GM18873 (cell line): ENCODE measurements around the gene GNLY.

Source experiments
- ATAC-seq: cut with Tn5 transposase; IDR thresholded peaks from one replicate; pipeline ENCODE4 v1.9.1; 2021; ENCODE audit warnings: mild to moderate bottlenecking, moderate library complexity, moderate number of reproducible peaks; ENCODE audit not compliant: unreplicated experiment, low FRiP score

GNLY gene

DNA sequence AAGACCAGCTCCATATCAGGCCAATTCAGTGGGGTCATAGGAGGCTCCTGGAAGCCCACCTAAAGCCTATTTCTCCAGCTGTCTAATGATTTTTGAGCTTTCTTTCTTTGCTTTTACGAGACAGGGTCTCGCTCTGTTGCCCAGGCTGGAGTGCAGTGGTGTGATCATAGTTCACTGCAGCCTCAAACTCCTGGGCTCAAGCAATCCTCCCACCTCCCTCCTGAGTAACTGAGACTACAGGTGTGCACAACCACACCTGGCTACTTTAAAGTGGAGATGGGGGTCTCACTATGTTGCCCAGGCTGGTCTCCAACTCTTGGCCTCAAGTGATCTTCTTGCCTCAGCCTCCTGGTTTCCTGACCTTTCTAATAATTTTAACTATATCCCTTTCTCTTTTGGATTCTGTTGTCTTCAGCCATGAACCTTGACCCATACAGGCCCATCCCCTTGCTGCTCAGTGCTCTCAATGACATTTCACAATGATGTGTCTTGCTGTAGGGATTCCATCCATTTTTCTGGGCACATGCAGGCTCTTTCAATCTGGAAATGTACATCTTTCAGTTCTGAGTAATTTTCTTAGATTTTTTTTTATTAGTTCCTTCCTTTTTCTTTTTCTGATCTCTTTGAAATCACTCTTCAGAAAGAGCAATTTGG, 29.7 kb downstream of the GNLY start:
- no peak for ATAC-seq

GRCh38 chr2:85724731-85725181, 30.6 kb downstream of the GNLY start:
- ATAC-seq: no peak

DNA sequence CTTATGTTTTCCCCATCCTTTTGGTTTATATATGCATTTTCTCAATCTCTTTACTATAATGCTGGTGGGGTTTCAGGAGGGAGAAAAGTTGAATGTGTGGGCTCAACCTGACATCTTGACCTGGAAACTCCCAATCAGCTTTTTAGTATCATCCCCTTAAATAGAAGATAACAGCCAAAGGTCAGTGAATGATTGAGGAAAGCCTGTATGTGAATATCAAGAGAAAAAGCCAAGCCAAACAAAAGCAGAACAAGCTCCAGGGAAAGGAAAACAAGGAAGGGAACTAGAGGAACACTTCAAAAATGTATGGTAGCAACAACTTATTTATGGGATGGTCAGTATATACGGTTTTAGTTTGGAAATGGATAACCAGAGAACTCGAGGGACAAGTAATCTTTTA, 31.3 kb downstream of the GNLY start:
- no peak for ATAC-seq

GRCh38 chr2:85727798-85728197, 33.6 kb downstream of the GNLY start:
- no peak for ATAC-seq

DNA sequence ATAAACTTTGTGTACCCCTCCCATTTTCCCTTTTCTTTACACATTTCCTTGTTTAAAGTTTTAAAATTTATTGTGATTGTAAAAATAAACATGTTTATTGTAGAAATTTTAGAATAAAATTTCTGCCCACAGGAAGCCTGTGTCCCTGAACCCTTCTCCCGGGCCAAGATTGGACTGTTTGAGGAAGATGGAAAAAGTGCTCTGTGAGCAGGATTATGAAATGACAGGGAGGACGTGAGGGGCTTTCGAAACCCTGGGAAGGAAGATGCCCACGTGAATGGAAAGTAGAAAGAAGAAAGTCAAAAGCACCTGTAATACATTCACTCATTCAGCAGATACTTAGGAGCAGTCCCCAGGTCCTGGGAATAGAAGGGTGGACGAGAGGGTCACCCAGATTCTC, 34.2 kb downstream of the GNLY start:
- no peak for ATAC-seq

- ATAC-seq: no peak
Observed at GRCh38 chr2:85728883-85729824, 35.0 kb downstream of the GNLY start.

- no peak for ATAC-seq
Observed at GRCh38 chr2:85729825-85730510, 35.8 kb downstream of the GNLY start.

GRCh38 chr2:85730686-85731230, 36.6 kb downstream of the GNLY start:
- no peak for ATAC-seq

DNA sequence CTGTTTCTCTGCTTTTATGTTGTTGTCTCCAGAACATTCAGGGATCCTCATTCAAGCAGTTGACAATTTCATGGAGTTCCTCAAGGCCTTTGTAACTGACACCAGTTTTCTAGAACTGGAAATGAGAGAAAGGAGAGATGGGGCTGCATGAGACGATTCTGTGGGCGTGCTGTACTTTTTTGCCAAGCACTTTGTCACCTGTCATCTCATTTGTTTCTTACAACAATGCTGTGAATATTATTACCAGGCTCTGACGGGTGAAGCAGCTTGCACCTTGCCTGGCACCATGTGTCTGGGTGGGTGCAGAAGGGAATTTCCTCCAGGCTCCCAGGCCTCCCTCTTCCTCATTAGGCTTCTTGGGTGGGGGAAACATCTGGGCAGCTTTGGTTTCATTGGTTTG, 37.4 kb downstream of the GNLY start:
- ATAC-seq: no peak

GRCh38 chr2:85732467-85733120, 38.4 kb downstream of the GNLY start:
- no peak for ATAC-seq

- ATAC-seq: no peak
Observed at GRCh38 chr2:85733121-85733960, 39.2 kb downstream of the GNLY start.

- no peak for ATAC-seq
Observed at GRCh38 chr2:85734015-85734414, 39.9 kb downstream of the GNLY start.

GRCh38 chr2:85734942-85735608, 40.9 kb downstream of the GNLY start:
- no peak for ATAC-seq

DNA sequence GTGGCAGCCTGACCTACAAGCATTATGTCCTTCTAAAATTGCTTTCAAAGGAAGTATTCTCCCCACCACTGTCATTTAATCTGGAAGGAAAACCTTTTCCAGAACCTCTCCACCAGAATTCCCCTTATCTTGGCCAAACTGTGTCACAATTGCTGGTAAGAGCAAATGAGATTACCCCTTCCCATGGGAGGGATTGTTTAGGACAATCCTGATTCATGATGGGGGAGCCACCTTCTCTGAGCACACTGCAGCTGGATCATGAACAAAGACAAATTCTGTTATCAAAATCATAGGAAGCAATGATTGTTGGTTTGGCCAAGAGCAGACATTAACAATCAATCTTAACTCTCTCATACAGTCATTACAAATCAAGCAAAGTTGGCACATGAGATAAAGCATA, 41.5 kb downstream of the GNLY start:
- ATAC-seq: no peak

- ATAC-seq: no peak
Observed at GRCh38 chr2:85736456-85737355, 42.5 kb downstream of the GNLY start.

DNA sequence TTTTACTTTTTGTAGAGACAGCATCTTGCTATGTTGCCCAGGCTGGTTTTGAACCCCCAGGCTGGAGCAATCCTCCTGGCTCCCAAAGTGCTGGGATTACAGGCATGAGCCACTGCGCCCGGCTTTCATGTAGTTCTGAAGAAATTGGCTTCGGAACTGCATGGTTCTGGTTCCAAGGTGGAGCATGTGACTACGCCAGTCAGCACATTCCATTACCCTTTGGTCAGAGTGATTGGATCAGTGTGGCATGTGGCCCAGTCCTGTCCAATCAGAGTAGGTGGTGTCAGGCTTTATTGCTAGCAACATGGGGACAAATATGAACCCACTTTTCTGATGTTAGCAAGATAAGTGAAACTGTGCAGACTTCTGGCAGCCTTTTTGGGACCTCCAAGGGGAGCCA, 43.3 kb downstream of the GNLY start:
- no peak for ATAC-seq

DNA sequence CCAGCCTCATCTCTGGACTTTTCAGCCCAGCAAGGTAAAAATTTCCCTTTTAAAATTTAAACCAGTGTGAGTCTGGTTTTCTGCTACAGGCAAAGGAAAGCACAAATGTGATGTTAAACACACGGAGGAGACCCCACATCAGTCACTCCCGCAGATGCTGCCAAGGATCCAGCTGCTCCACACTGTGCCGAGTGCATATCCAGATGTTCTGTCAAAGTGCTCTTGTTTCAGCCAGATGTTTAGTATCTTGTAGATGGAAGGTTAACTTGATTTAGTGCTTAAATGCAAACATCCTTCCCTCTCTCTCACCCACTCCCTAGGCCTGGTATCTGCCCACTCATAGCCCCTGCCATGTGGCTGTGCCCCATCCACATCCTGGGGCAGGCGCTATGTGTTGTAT, 43.8 kb downstream of the GNLY start:
- no peak for ATAC-seq

DNA sequence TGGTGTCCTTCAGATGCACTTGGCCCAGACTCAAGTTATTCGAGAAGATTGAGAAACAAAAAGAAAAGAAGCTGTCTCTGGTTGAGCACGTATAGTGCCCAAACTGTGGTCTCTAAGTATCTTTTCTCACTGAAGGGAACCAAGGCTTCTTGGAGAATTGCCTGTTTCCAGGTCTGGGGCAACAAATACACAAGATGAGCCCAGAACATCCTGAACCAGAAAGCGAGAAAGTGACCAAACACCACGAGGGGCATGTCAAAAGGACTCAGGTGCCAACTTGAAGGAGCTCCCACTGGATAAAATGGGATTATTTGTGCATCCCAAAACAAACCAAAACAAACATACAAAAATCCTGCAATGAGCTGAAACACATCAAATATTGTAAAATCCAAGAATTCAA, 46.0 kb downstream of the GNLY start:
- ATAC-seq: no peak
